ENCODE data around the gene PRSS12. TPM values are rescaled to one million over a fixed set of nuclear protein-coding genes. Genes with fewer than 3 reads are reported as not detected.

The PRSS12 gene
- total and polyA plus RNA-seq, 2 donors (not counting 3 experiments of a cell fraction or from before 2014, with no cell fraction given), result 0.22 to 0.55 TPM

- Histone ChIP-seq H3K9ac (replicated peaks; ENCODE audit: extremely low read depth, insufficient read depth, low read length) (no peak overlapping the region), H3K9me1 (replicated peaks; ENCODE audit: control insufficient read depth, extremely low read depth, insufficient read depth, low read length) (no peaks in the 10 kb centered on the region), H3K4me1 (ENCODE audit: control insufficient read depth, extremely low read depth, insufficient read depth, low read length) (peaks cover 7% of the 10 kb centered on the region), H3K36me3 (ENCODE audit: control insufficient read depth in 2 of 2, extremely low read depth in 1 of 2, insufficient read depth in 2 of 2, low read length in 2 of 2) (no peaks in the 10 kb centered on the region), H3K4me3 (replicated peaks in 1 of 3; ENCODE audit: insufficient read depth in 1 of 3, low read depth in 1 of 3, low read length in 3 of 3) (no peak overlapping the region), H3K4me2 (ENCODE audit: insufficient read depth, low read length) (no peak overlapping the region), H4K20me1 (replicated peaks; ENCODE audit: control insufficient read depth, extremely low read depth, insufficient read depth, low read length) (no peaks in the 10 kb centered on the region), H3K27ac (ENCODE audit: insufficient read depth, low read depth, low read length) (no peak overlapping the region), H3K9me3 (replicated peaks; ENCODE audit: control insufficient read depth, insufficient read depth, low read length) (no peaks in the 10 kb centered on the region), H3K79me2 (ENCODE audit: control insufficient read depth, insufficient read depth, low read length) (no peaks in the 10 kb centered on the region), H3K27me3 (ENCODE audit: control insufficient read depth in 2 of 2, insufficient read depth in 2 of 2, low read length in 2 of 2) (peaks cover 30 to 51% of the 10 kb centered on the region in 2 experiments), H2AFZ (ENCODE audit: low read depth, low read length) (no peak overlapping the region)
- ChIA-PET CTCF (no interaction called here), POLR2A (no interaction called here)
- no peak for DNase-seq (ENCODE audit: low read depth, low spot score)
- no peak for FAIRE-seq
- no TSS peak for BruUV-seq (replicated peaks)
- dilution Hi-C loops (cut with MboI; ENCODE audit: extremely low pct_ligation_motif_present, low sequenced_read_pairs), result no loop called here
- no peak for TF ChIP-seq GATA2 (IDR thresholded peaks at IDR 0.05; ENCODE audit: insufficient read depth, insufficient read length, low read depth, low read length)
- TF ChIP-seq CTCF (IDR thresholded peaks at IDR 0.05; ENCODE audit: extremely low read depth in 1 of 2, insufficient read depth in 1 of 2, low read depth in 1 of 2, low read length in 2 of 2), result no peak
- no peak for TF ChIP-seq JUN (IDR thresholded peaks at IDR 0.05; ENCODE audit: borderline replicate concordance, insufficient read depth, insufficient read length, low read depth)
- no peak for TF ChIP-seq MYC (IDR thresholded peaks at IDR 0.05; ENCODE audit: low read depth, low read length)
- no peak for TF ChIP-seq POLR2A (IDR thresholded peaks at IDR 0.05; ENCODE audit: low read depth, low read length)
- no peak for TF ChIP-seq POLR2AphosphoS5 (IDR thresholded peaks at IDR 0.05; ENCODE audit: insufficient read depth, low read depth, low read length)
- TF ChIP-seq FOS (IDR thresholded peaks at IDR 0.05; ENCODE audit: borderline replicate concordance, insufficient read depth, low read length), result no peak
- TF ChIP-seq EZH2 (IDR thresholded peaks at IDR 0.05; ENCODE audit: borderline replicate concordance, low read depth, low read length, severe bottlenecking), result no peak
- TF ChIP-seq MAX (IDR thresholded peaks at IDR 0.05; ENCODE audit: insufficient read depth, insufficient read length), result no peak
- intact Hi-C loops (cut with micrococcal nuclease), result no loop called here
Measured at GRCh38 chr4:118356731-118357130, 3.9 kb upstream of the PRSS12 start.

Measured in endothelial cell of umbilical vein (primary cell).